ENCODE results near the gene HS3ST4.

The HS3ST4 gene

DNA sequence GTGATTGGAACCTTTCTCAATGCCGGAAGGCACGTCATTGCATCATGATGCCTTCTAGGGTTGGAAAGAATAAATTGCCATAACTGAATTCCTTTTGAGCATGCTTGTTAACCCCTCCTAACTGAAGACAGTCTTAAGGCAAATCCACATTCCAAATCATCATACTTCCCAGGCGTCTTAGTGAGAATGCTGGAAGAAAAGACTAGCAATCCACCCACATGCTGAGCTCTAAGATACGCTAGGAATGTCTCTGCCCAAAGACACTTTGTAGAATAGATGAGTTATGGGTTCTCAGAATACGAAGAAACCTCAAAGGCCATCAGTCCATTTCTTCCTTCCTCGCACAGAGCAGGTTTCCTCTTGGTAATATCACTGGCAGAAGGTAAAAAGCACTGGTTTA is 486.5 kb downstream of the HS3ST4 start:
- no peaks in the 10 kb centered on the region for H3K27me3 ChIP-seq (ENCODE audit: insufficient read depth, insufficient read length)
- H3K9me3 ChIP-seq (ENCODE audit: insufficient read depth, low read length) = 0 out of 2 replicates have a peak, but pooled peaks cover 15% of the 10 kb centered on the region
- H3K4me1 ChIP-seq (ENCODE audit: insufficient read depth, insufficient read length) = no peaks in the 10 kb centered on the region
- no peak overlapping the region for H3K9ac ChIP-seq (ENCODE audit: insufficient read length, low read depth)
- H3K36me3 ChIP-seq (ENCODE audit: insufficient read depth, insufficient read length, low read length) = no peaks in the 10 kb centered on the region
- H3K4me3 ChIP-seq (ENCODE audit: insufficient read length, low read depth) = no peak overlapping the region
- TF ChIP-seq SUZ12 (IDR thresholded peaks at IDR 0.05; ENCODE audit: extremely low read depth, insufficient read depth, insufficient read length) (no peak), YY1 (IDR thresholded peaks at IDR 0.05; ENCODE audit: insufficient read depth, insufficient read length) (no peak), ZNF274 (IDR thresholded peaks at IDR 0.05; ENCODE audit: low read depth, low read length) (no peak)
- no peak for DNase-seq (ENCODE audit: low read depth, low spot score)

DNA sequence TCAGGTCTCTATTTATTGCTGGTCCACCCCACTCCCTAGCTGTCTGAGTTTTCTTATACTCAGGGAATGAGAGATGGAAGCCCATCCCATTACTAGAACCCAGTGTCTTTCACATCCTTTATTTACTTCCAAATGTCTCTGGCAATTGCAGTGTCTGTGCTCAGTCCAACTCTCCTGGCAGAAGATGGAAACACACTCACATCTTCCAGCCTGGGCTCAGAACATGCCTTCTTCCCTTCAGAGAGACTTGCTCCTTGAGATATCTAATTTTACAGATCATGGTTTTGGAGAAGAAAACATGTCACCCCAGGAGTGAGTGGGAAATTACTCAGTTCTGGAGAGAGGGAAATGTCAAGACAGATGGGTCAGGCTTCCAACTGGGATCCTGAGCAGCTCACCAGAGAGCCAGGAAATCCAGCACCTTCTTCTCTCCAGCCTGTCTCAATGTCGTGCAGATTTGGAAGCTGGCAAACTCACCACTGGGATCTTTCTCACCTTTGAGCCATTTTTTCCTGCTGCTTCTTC is 494.4 kb downstream of the HS3ST4 start:
- DNase-seq (ENCODE audit: low read depth, low spot score) = no peak
- Histone ChIP-seq H3K36me3 (ENCODE audit: insufficient read depth, insufficient read length, low read length) (no peaks in the 10 kb centered on the region), H3K4me1 (ENCODE audit: insufficient read depth, insufficient read length) (no peaks in the 10 kb centered on the region), H3K9ac (ENCODE audit: insufficient read length, low read depth) (no peak overlapping the region), H3K9me3 (ENCODE audit: insufficient read depth, low read length) (no peaks in the 10 kb centered on the region), H3K27me3 (ENCODE audit: insufficient read depth, insufficient read length) (no peaks in the 10 kb centered on the region), H3K4me3 (ENCODE audit: insufficient read length, low read depth) (no peak overlapping the region)
- TF ChIP-seq YY1 (IDR thresholded peaks at IDR 0.05; ENCODE audit: insufficient read depth, insufficient read length) = no peak
- no peak for TF ChIP-seq ZNF274 (IDR thresholded peaks at IDR 0.05; ENCODE audit: low read depth, low read length)
- no peak for TF ChIP-seq SUZ12 (IDR thresholded peaks at IDR 0.05; ENCODE audit: extremely low read depth, insufficient read depth, insufficient read length)

Measured in NT2/D1 (cell line).